Trophoblast cell (in vitro differentiated cells and primary cell): ENCODE data around the gene LRRN4.

Experiments
- DNase-seq, 2 donors: peaks; one replicate each; pipeline ENCODE4 v3.0.0-alpha.2; 2016
- H2AFZ ChIP-seq: 2 replicates; pipeline ENCODE4 v1.6.1; 2013; ENCODE audit warnings: low read length, moderate library complexity, mild to moderate bottlenecking; ENCODE audit not compliant: insufficient read depth, poor library complexity
- H2AK5ac ChIP-seq: 2 replicates; pipeline ENCODE4 v1.6.1; 2013; ENCODE audit warnings: mild to moderate bottlenecking, low read length
- H2BK120ac ChIP-seq: 2 replicates; pipeline ENCODE4 v1.6.1; 2013; ENCODE audit warnings: low read length, mild to moderate bottlenecking, moderate library complexity; ENCODE audit not compliant: insufficient read depth, poor library complexity
- H2BK12ac ChIP-seq: 2 replicates; pipeline ENCODE4 v1.6.1; 2013; ENCODE audit warnings: mild to moderate bottlenecking, low read length, moderate library complexity
- H2BK5ac ChIP-seq: 2 replicates; pipeline ENCODE4 v1.6.1; 2013; ENCODE audit warnings: low read length, low read depth, moderate library complexity, mild to moderate bottlenecking; ENCODE audit not compliant: poor library complexity
- H3K14ac ChIP-seq: 2 replicates; pipeline ENCODE4 v1.6.1; 2013; ENCODE audit warnings: mild to moderate bottlenecking, low read length
- H3K18ac ChIP-seq: 2 replicates; pipeline ENCODE4 v1.6.1; 2013; ENCODE audit warnings: mild to moderate bottlenecking, low read length
- H3K23ac ChIP-seq: 2 replicates; pipeline ENCODE4 v1.6.1; 2013; ENCODE audit warnings: low read length
- H3K27ac ChIP-seq: 2 replicates; pipeline ENCODE4 v1.5.1; 2013; ENCODE audit warnings: low read depth, mild to moderate bottlenecking, inconsistent platforms, low read length, moderate library complexity
- H3K27me3 ChIP-seq: 2 replicates; pipeline ENCODE4 v1.6.1; 2013; ENCODE audit warnings: inconsistent platforms, mild to moderate bottlenecking, low read length, moderate library complexity; ENCODE audit not compliant: insufficient read depth
- H3K36me3 ChIP-seq, 2 experiments: 1 replicate in 1 of 2; 2 replicates in 1 of 2; pipeline ENCODE4 v1.6.1; 2013; ENCODE audit warnings: low read length in 2 of 2, mild to moderate bottlenecking in 2 of 2, moderate library complexity in 1 of 2; ENCODE audit not compliant: insufficient read depth in 2 of 2, control insufficient read depth in 1 of 2
- H3K4ac ChIP-seq: 2 replicates; pipeline ENCODE4 v1.6.1; 2013; ENCODE audit warnings: low read depth, mild to moderate bottlenecking, low read length, moderate library complexity
- H3K4me1 ChIP-seq, 2 experiments: 1 replicate in 1 of 2; 2 replicates in 1 of 2; pipeline ENCODE4 v1.6.1; 2013; ENCODE audit warnings: low read length in 2 of 2, mild to moderate bottlenecking in 2 of 2, moderate library complexity in 1 of 2; ENCODE audit not compliant: insufficient read depth in 2 of 2, control insufficient read depth in 1 of 2
- H3K4me2 ChIP-seq: 2 replicates; pipeline ENCODE4 v1.6.1; 2013; ENCODE audit warnings: inconsistent platforms, mild to moderate bottlenecking, low read length, moderate library complexity
- H3K4me3 ChIP-seq: 2 replicates; pipeline ENCODE4 v1.5.1; 2013; ENCODE audit warnings: mild to moderate bottlenecking, low read depth, low read length, inconsistent platforms
- H3K79me1 ChIP-seq: one replicate; pipeline ENCODE4 v1.6.1; 2013; ENCODE audit warnings: low read length
- H3K79me2 ChIP-seq: 2 replicates; pipeline ENCODE4 v1.6.1; 2013; ENCODE audit warnings: low read length, mild to moderate bottlenecking; ENCODE audit not compliant: control insufficient read depth, insufficient read depth, poor library complexity
- H3K9ac ChIP-seq: 2 replicates; pipeline ENCODE4 v1.6.1; 2013; ENCODE audit warnings: mild to moderate bottlenecking, low read length
- H3K9me3 ChIP-seq: 2 replicates; pipeline ENCODE4 v1.6.1; 2013; ENCODE audit warnings: low read depth, mild to moderate bottlenecking, control low read depth, inconsistent platforms, low read length; ENCODE audit not compliant: insufficient read depth
- H4K12ac ChIP-seq: 2 replicates; pipeline ENCODE4 v1.6.1; 2013; ENCODE audit warnings: low read depth, mild to moderate bottlenecking, low read length, moderate library complexity
- H4K8ac ChIP-seq: 2 replicates; pipeline ENCODE4 v1.6.1; 2013; ENCODE audit warnings: low read depth, mild to moderate bottlenecking, low read length, moderate library complexity
- H4K91ac ChIP-seq: one replicate; pipeline ENCODE4 v1.6.1; 2013; ENCODE audit warnings: low read depth, mild to moderate bottlenecking, low read length, moderate library complexity
- WGBS: extraction: QIAGEN DNeasy Blood & Tissue Kit; methylation state at CpG from one replicate; pipeline ENCODE4 v1.1.7; 2013; ENCODE audit warnings: missing lambda C conversion rate; ENCODE audit not compliant: insufficient read length, insufficient coverage; ENCODE audit errors: extremely low coverage; 5-methylcytosine and 5-hydroxymethylcytosine counted together

LRRN4 gene

DNA sequence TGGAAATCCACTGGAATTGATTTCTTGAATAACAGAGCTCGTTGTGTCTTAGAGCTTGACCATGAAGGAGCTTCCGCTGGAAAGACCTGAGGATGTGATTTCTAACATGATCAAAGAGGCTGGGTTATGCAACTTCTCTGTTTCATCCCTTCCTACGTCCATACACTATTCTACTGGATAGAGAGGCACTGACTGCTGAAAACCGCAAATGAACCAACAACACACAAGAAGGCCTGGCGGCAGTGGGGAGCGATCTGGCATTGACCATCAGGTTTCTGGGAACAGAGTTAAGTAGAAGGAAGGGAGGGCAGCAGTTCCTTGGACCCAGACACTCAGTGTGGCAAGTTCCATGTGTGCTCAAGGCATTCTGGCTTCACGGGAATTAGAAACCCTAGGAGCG lies 13.3 kb downstream of the LRRN4 start:
- WGBS: no CpG with 5 or more reads among the region's 8 CpGs
- Histone ChIP-seq H3K9me3 (peaks cover 1% of the 10 kb centered on the region), H3K4me1 (no peaks in the 10 kb centered on the region), H3K4me3 (no peak overlapping the region), H3K27ac (no peak overlapping the region), H2BK120ac (no peak overlapping the region), H3K23ac (no peak overlapping the region), H3K14ac (no peak overlapping the region), H3K4me2 (no peak overlapping the region), H3K79me1 (no peaks in the 10 kb centered on the region), H4K12ac (no peak overlapping the region), H3K18ac (no peak overlapping the region), H3K79me2 (no peaks in the 10 kb centered on the region), H3K27me3 (no peaks in the 10 kb centered on the region), H3K4ac (no peak overlapping the region), H2AFZ (no peak overlapping the region), H3K36me3 (peaks cover 29 to 37% of the 10 kb centered on the region in 2 experiments), H2BK5ac (no peak overlapping the region), H2BK12ac (no peak overlapping the region), H4K91ac (no peak overlapping the region), H2AK5ac (no peak overlapping the region), H3K9ac (no peak overlapping the region), H4K8ac (no peak overlapping the region)
- DNase-seq: no peak

GRCh38 chr20:6039766-6040165 lies 14.1 kb downstream of the LRRN4 start:
- H4K8ac ChIP-seq: no peak overlapping the region
- no peak overlapping the region for H2BK12ac ChIP-seq
- H3K18ac ChIP-seq: no peak overlapping the region
- H3K4me2 ChIP-seq: no peak overlapping the region
- H2AK5ac ChIP-seq: no peak overlapping the region
- no peaks in the 10 kb centered on the region for H3K79me2 ChIP-seq
- H3K79me1 ChIP-seq: no peaks in the 10 kb centered on the region
- H3K4me3 ChIP-seq: no peak overlapping the region
- peaks cover 29 to 37% of the 10 kb centered on the region in 2 experiments for H3K36me3 ChIP-seq
- no peak for DNase-seq
- peaks cover 1% of the 10 kb centered on the region for H3K9me3 ChIP-seq
- no peaks in the 10 kb centered on the region for H3K4me1 ChIP-seq
- no peak overlapping the region for H3K27ac ChIP-seq
- no peak overlapping the region for H3K4ac ChIP-seq
- WGBS: no CpG with 5 or more reads among the region's 5 CpGs
- H3K23ac ChIP-seq: no peak overlapping the region
- no peak overlapping the region for H2BK120ac ChIP-seq
- H2AFZ ChIP-seq: no peak overlapping the region
- no peak overlapping the region for H4K12ac ChIP-seq
- no peak overlapping the region for H4K91ac ChIP-seq
- H2BK5ac ChIP-seq: no peak overlapping the region
- H3K14ac ChIP-seq: no peak overlapping the region
- no peaks in the 10 kb centered on the region for H3K27me3 ChIP-seq
- H3K9ac ChIP-seq: no peak overlapping the region

- Histone ChIP-seq H3K23ac (no peak overlapping the region), H3K79me2 (no peaks in the 10 kb centered on the region), H3K4ac (no peak overlapping the region), H4K12ac (no peak overlapping the region), H4K91ac (no peak overlapping the region), H3K4me2 (no peak overlapping the region), H2BK5ac (no peak overlapping the region), H2AK5ac (no peak overlapping the region), H3K27ac (no peak overlapping the region), H3K4me1 (no peaks in the 10 kb centered on the region), H3K14ac (no peak overlapping the region), H2BK120ac (no peak overlapping the region), H3K36me3 (peaks cover 30 to 39% of the 10 kb centered on the region in 2 experiments), H3K9ac (no peak overlapping the region), H3K27me3 (no peaks in the 10 kb centered on the region), H3K18ac (no peak overlapping the region), H2BK12ac (no peak overlapping the region), H3K4me3 (no peak overlapping the region), H4K8ac (no peak overlapping the region), H3K9me3 (no peaks in the 10 kb centered on the region), H3K79me1 (no peaks in the 10 kb centered on the region), H2AFZ (no peak overlapping the region)
- DNase-seq: no peak
- no CpG with 5 or more reads among the region's 3 CpGs for WGBS
Observed at GRCh38 chr20:6038256-6038655, 15.6 kb downstream of the LRRN4 start.

GRCh38 chr20:6037082-6037481 lies 16.8 kb downstream of the LRRN4 start:
- no peak overlapping the region for H2AK5ac ChIP-seq
- no peaks in the 10 kb centered on the region for H3K4me1 ChIP-seq
- no peak overlapping the region for H2AFZ ChIP-seq
- no peaks in the 10 kb centered on the region for H3K79me1 ChIP-seq
- no peak overlapping the region for H3K14ac ChIP-seq
- no peak overlapping the region for H4K8ac ChIP-seq
- no peak overlapping the region for H3K4me2 ChIP-seq
- peaks cover 24 to 35% of the 10 kb centered on the region in 2 experiments for H3K36me3 ChIP-seq
- no peak for DNase-seq
- H3K27ac ChIP-seq: no peak overlapping the region
- H3K79me2 ChIP-seq: no peaks in the 10 kb centered on the region
- H3K27me3 ChIP-seq: no peaks in the 10 kb centered on the region
- H3K4me3 ChIP-seq: no peak overlapping the region
- H2BK120ac ChIP-seq: no peak overlapping the region
- H3K9me3 ChIP-seq: no peaks in the 10 kb centered on the region
- H3K18ac ChIP-seq: no peak overlapping the region
- H2BK5ac ChIP-seq: no peak overlapping the region
- no peak overlapping the region for H3K23ac ChIP-seq
- no peak overlapping the region for H4K91ac ChIP-seq
- H3K4ac ChIP-seq: no peak overlapping the region
- no peak overlapping the region for H4K12ac ChIP-seq
- H3K9ac ChIP-seq: no peak overlapping the region
- H2BK12ac ChIP-seq: no peak overlapping the region
- WGBS: no CpG with 5 or more reads among the region's 1 CpG
